Activated CD4-positive, alpha-beta T cell treated with anti-CD3 and anti-CD28 coated beads, Interleukin-2, Interleukin-6, amounts not matched to agents 100 ng/mL and 50 ng/mL, durations not matched to agents 16 hours and 8 hours (primary cell): ENCODE measurements around the gene HYAL1.
A peak's percentile ranks its signal among the peaks of the same experiment; 100 is the strongest.

Experiments used
- DNase-seq: peaks from one replicate; pipeline ENCODE4 v3.0.0-alpha.2; 2020

HYAL1 gene

DNA sequence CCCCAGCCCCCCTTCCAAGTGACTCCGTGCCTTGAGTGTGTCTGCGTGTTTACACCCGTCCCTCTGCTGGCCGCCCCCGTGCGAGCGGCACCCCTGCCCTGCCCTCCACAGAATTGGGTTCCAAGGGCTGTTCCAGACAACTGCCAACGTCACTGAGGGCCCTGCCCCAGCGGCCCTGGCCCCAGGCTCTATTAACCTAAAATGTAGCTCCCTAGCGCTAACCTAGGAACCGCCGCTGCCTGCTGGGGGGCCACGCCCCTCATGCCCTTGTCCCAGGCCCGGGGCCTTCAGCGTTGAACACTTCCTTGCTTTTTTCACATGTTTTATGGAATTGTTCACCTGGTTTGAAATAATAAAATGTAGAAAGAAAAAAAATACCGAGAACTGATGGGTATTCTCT, 44.4 kb downstream of the HYAL1 start:
- no peak for DNase-seq

DNA sequence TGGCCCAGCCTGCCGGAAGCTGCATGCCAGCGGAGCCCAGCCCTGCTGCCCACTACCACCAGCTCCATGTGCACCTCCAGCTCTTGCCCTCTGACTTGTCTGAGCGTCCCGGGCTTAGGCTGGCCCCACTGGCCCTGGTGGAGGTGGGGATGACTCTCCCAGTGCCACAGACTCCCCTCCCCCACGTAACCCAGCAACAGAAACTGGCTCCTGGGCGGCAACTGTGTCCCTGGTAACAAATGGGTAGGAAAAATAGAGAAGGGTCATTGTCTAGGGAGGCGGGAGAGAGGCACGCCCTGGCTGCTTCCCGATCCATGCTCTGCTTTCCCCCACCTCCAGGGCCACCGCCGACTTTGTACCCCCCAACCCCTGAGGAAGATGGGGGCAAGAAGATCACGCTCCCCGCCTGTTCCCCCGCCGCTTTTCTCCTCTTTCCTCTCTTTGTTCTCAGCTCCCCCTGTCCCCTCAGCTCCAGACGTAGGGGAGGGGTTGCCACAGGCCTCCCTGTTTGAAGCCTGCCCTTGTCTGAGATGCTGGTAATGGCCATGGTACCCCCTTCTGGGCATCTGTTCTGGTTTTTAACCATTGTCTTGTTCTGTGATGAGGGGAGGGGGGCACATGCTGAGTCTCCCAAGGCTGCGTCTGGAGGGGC, 45.2 kb downstream of the HYAL1 start:
- no peak for DNase-seq

DNA sequence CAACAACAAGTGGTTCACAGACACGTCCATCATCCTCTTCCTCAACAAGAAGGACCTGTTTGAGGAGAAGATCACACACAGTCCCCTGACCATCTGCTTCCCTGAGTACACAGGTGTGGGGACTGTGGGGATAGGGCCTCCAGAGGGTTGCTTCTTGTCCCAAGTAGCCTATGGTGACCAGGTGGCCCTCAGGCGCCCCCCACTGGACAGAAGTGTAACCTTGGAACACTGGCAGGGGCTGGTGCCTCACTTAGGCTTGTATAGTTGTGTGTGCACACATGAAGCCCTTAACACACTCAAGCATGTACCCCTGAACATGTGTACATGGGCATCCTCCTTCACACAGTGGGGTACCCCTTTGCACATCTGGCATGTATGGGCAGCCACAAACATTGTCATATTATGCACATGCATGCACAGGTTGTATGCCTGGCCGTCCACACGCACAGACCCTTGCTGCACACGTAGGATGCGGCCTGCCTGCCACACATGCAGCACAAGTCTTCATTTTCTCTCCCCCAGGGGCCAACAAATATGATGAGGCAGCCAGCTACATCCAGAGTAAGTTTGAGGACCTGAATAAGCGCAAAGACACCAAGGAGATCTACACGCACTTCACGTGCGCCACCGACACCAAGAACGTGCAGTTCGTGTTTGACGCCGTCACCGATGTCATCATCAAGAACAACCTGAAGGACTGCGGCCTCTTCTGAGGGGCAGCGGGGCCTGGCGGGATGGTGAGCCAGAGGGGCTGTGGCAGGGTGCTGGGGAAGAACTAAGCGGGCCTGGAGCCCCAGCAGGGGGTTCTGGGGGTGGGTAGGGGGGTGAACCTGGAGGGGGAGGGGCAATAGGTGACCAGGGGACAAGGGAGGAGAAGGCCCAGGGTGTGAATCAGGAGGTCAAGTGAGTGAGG, 46.1 kb downstream of the HYAL1 start:
- peak; percentile 55 for DNase-seq

DNA sequence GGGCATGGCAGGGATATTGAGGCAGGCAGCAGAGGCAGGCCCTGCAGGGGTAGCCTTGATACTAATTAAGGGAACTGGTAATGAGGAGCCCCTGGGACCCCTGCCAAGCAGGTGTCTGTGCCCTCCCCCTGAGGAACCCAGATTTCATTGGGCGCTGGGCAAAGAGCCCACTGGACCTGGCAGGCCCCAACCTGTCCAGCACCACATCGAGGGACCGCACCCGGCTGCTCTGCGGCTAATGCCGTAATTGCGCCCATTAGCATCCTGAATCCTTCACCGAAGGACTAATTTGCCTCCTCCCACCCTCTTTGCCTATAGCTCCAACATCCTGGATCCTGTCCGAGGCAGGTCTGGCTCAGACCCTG, 48.1 kb downstream of the HYAL1 start:
- DNase-seq = no peak

DNA sequence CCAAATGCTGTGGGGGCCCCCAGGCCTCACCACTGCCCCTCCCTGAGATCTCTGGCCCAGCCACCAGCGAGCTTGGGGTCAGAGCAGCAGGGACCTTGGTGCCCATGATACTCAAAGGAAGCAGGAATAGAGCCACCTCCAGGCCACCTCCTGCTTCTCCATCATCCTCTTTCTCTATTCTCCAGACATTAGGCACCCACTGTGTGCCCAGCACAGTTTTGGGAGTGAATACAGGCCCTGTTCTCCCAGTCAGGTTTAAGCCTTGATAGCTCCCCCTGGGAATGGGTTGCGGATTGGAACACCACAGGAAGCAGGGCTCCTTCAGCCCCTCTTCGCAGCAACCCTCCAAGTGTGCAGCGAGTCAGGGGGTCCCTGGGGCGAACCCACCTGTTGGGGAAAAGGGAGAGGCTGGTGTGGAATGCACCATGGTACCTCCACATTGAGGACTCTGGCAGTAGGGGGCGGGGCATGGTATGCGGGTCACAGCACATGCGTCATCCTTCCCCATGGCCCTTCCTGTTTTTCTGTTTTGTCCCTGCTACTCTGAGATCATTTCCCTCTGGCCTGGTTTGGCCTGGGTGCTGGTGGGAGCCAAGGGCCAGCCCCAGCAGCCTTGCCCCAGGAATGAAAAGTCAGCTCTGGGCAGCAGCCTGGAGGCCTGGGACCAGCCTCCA, 48.7 kb downstream of the HYAL1 start:
- DNase-seq = no peak

DNA sequence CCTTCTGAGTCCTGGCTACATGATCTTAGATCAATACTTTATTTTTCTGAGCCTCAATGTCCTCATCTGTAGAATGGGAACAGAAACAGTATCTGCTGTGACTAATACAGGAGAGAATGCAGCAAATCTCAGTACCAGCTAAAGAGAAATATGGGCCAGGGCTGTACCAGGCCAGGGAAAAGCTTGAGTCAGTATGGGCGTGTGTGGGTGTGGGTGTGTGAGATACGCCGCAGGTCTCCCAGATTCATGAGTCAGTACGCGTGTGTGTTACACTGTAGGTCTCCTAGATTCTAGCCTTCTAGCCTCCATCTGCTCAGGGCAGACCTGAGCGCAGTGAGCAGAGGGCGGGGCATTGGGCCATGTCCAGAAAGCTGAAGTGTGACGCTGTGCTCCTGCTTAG, 52.2 kb downstream of the HYAL1 start:
- DNase-seq = peak; percentile 53

DNA sequence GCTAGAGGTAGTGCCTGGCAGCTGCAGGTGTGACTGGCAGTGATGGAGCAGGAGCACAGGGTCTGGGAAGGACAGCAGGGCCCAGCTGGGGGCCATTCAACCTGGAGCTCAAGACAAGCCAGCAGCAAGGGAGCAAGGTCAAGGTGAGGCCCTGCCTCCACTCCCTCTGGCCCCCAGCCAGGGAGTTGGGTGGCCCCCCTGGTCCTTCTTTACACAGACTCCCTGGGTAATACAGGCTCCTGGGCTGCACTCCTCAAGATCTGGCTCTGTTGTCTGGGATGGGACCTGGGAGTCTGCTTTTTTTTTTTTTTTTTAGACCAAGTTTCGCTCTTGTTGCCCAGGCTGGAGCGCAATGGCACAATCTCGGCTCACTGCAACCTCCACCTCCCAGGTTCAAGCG, 52.9 kb downstream of the HYAL1 start:
- no peak for DNase-seq
